Esophagus muscularis mucosa (tissue), 4 donors: ENCODE measurements around the gene TRPM3.

ENCODE experiments used
- CTCF ChIP-seq, 3 experiments: fragments of 200-600 bp in 2 of 3; fragments of 450-650 bp in 1 of 3; sonication (generic) in 2 of 3; IDR thresholded peaks; one replicate each; pipeline ENCODE4 v1.5.1; 2017 to 2019; ENCODE audit warnings: antibody characterized with exemption in 3 of 3, mild to moderate bottlenecking in 2 of 3, moderate library complexity in 1 of 3
- EP300 ChIP-seq: sonication (generic); formaldehyde crosslinking; IDR thresholded peaks from one replicate; pipeline ENCODE4 v1.6.1; 2017; ENCODE audit warnings: antibody characterized with exemption
- POLR2A ChIP-seq: fragments of 450-650 bp; IDR thresholded peaks from one replicate; pipeline ENCODE4 v1.6.1; 2017; ENCODE audit warnings: antibody characterized with exemption, moderate library complexity, mild to moderate bottlenecking, low read depth
- POLR2AphosphoS5 ChIP-seq, 2 donors: sonication (generic); formaldehyde crosslinking; IDR thresholded peaks; one replicate each; pipeline ENCODE4 v1.6.1; 2017; ENCODE audit warnings: antibody characterized with exemption in 2 of 2

- TF ChIP-seq POLR2A = no peak
- no peak for TF ChIP-seq CTCF (IDR thresholded peaks at IDR 0.05)
- no peak for TF ChIP-seq POLR2AphosphoS5 (IDR thresholded peaks at IDR 0.05)
- no peak for TF ChIP-seq EP300
These were observed 621.8 kb downstream of the TRPM3 start for GRCh38 chr9:70499621-70500020.
